HepG2 (cell line): Measurements from ENCODE around the gene CMPK1. TPM values are rescaled to one million over a fixed set of nuclear protein-coding genes. Genes with fewer than 3 reads are reported as not detected.

ENCODE experiments used
- ATAC-seq: fragments of 200-7000 bp; cut with Tn5 transposase; 3 replicates; pipeline ENCODE4 v1.9.1; 2020; ENCODE audit warnings: mild to moderate bottlenecking, moderate library complexity
- BruUV-seq: library from RNA; stranded (reverse); fragments of 400-500 nt; replicated peaks from 2 replicates; lab custom pipeline; 2021; lab: Mats Ljungman, UMichigan
- CTCF ChIA-PET: fragments of 300-600 bp; formaldehyde crosslinking; extraction: SDS; loops from one replicate; lab custom pipeline; 2021; ENCODE audit warnings: low total read pairs, inconsistent platforms, low intra/inter-chr PET ratio; lab: Yijun Ruan, JAX
- POLR2A ChIA-PET: fragments of 350-600 bp; sonication (Branson Sonifier 250); formaldehyde crosslinking; loops from one replicate; lab custom pipeline; 2020; ENCODE audit warnings: antibody characterized with exemption, inconsistent platforms; lab: Yijun Ruan, JAX
- DNase-seq: peaks from one replicate; pipeline ENCODE4 v3.0.0-alpha.2; 2015; ENCODE audit warnings: low spot score
- FAIRE-seq: peaks from 3 replicates; lab custom pipeline; 2011; peaks lifted over from hg19 to GRCh38; lab: Jason Lieb, UNC
- H2AFZ ChIP-seq: one replicate; pipeline ENCODE4 v1.6.1; 2011; ENCODE audit warnings: low read length, inconsistent platforms
- H3K27ac ChIP-seq: fragments of 300-600 bp; 3 replicates; pipeline ENCODE4 v1.8.0; 2011; ENCODE audit warnings: mixed run types, mild to moderate bottlenecking, mixed read lengths, low read length, inconsistent platforms; ENCODE audit not compliant: insufficient read depth; ENCODE audit errors: extremely low read length
- H3K27me3 ChIP-seq, 2 experiments: fragments of 200-600 bp in 1 of 2; 2 replicates in 1 of 2; 3 replicates in 1 of 2; pipeline versions ENCODE4 v1.6.0 to v1.8.0; 2011; ENCODE audit warnings: low read length in 2 of 2, mild to moderate bottlenecking in 2 of 2, moderate library complexity in 2 of 2, inconsistent platforms in 1 of 2; ENCODE audit not compliant: insufficient read depth in 2 of 2, control insufficient read depth in 1 of 2
- H3K36me3 ChIP-seq, 2 experiments: fragments of 200-600 bp in 1 of 2; replicated peaks in 1 of 2; 2 replicates in 1 of 2; 3 replicates in 1 of 2; pipeline versions ENCODE4 v1.5.1 to v1.8.0; 2011; ENCODE audit warnings: low read length in 2 of 2, inconsistent platforms in 1 of 2; ENCODE audit not compliant: insufficient read depth in 2 of 2, control insufficient read depth in 1 of 2
- H3K4me1 ChIP-seq: 2 replicates; pipeline ENCODE4 v1.5.1; 2012; ENCODE audit warnings: low read length, inconsistent platforms; ENCODE audit not compliant: insufficient read depth
- H3K4me2 ChIP-seq: 2 replicates; pipeline ENCODE4 v1.6.0; 2011; ENCODE audit warnings: low read depth, low read length, inconsistent platforms
- H3K4me3 ChIP-seq, 3 experiments: fragments of 200-600 bp in 1 of 3; sonication (generic), shearing (Covaris generic) in 1 of 3; replicated peaks in 1 of 3; 2 replicates each; pipeline ENCODE4 v1.5.1; 2011 to 2016; ENCODE audit warnings: low read length in 3 of 3, inconsistent platforms in 2 of 3, low read depth in 2 of 3, mild to moderate bottlenecking in 2 of 3, control low read depth in 1 of 3, mixed read lengths in 1 of 3; ENCODE audit not compliant: insufficient read depth in 1 of 3
- H3K79me2 ChIP-seq: one replicate; pipeline ENCODE4 v1.6.1; 2011; ENCODE audit warnings: low read length, inconsistent platforms; ENCODE audit not compliant: insufficient read depth
- H3K9ac ChIP-seq: 2 replicates; pipeline ENCODE4 v1.6.0; 2011; ENCODE audit warnings: mild to moderate bottlenecking, low read depth, low read length, inconsistent platforms; ENCODE audit not compliant: insufficient read depth
- H3K9me3 ChIP-seq: 2 replicates; pipeline ENCODE4 v1.5.1; 2012; ENCODE audit warnings: mild to moderate bottlenecking, low read length
- H4K20me1 ChIP-seq: 2 replicates; pipeline ENCODE4 v1.6.0; 2011; ENCODE audit warnings: inconsistent platforms, mild to moderate bottlenecking, low read length, moderate library complexity; ENCODE audit not compliant: insufficient read depth
- ATAD3A ChIP-seq: sonication (generic); formaldehyde crosslinking; IDR thresholded peaks from 2 replicates; pipeline ENCODE4 v1.4.0; 2020; ENCODE audit warnings: missing genetic modification reagents
- ATF7-NPFF ChIP-seq: sonication (generic); formaldehyde crosslinking; IDR thresholded peaks from 2 replicates; pipeline ENCODE4 v1.8.1; 2023; ENCODE audit warnings: mild to moderate bottlenecking, low read depth, missing genetic modification reagents, moderate library complexity
- CCDC6 ChIP-seq: sonication (generic); formaldehyde crosslinking; IDR thresholded peaks from 2 replicates; pipeline ENCODE4 v1.8.1; 2022; ENCODE audit warnings: mild to moderate bottlenecking, missing genetic modification reagents, moderate library complexity
- CEBPB ChIP-seq: IDR thresholded peaks from 2 replicates; pipeline ENCODE4 v1.6.1; 2011; ENCODE audit warnings: low read depth, low read length, improper control_type of control experiment, borderline replicate concordance
- EZH2 ChIP-seq: conservative IDR thresholded peaks from 2 replicates; pipeline ENCODE4 v1.6.1; 2012; ENCODE audit warnings: mild to moderate bottlenecking, low read depth, low read length, moderate library complexity
- GABPA ChIP-seq, 2 experiments: IDR thresholded peaks; 2 replicates each; pipeline ENCODE4 v1.6.1; 2011 to 2016; ENCODE audit warnings: low read depth in 2 of 2, low read length in 1 of 2, missing biosample characterization in 1 of 2, missing genetic modification characterization in 1 of 2
- GTF3A ChIP-seq: sonication (generic); formaldehyde crosslinking; conservative IDR thresholded peaks from 2 replicates; pipeline ENCODE4 v1.4.0; 2020; ENCODE audit warnings: mild to moderate bottlenecking, missing genetic modification reagents
- MAFF ChIP-seq: IDR thresholded peaks from 2 replicates; pipeline ENCODE4 v1.6.1; 2011; ENCODE audit warnings: low read depth, low read length, improper control_type of control experiment
- MAFK ChIP-seq, 2 experiments: IDR thresholded peaks in 1 of 2; conservative IDR thresholded peaks in 1 of 2; 2 replicates each; pipeline ENCODE4 v1.6.1; 2011; ENCODE audit warnings: improper control_type of control experiment in 2 of 2, low read length in 2 of 2
- NCOR1 ChIP-seq: fragments of 200-600 bp; sonication (generic); IDR thresholded peaks from 2 replicates; pipeline ENCODE4 v1.7.0; 2017; ENCODE audit warnings: antibody characterized with exemption, low read length, borderline replicate concordance
- POLR2AphosphoS2 ChIP-seq: IDR thresholded peaks from 2 replicates; pipeline ENCODE4 v1.6.1; 2011; ENCODE audit warnings: low read depth, low read length, improper control_type of control experiment
- TARDBP ChIP-seq: sonication (generic); formaldehyde crosslinking; IDR thresholded peaks from 2 replicates; pipeline ENCODE4 v1.8.0; 2022; ENCODE audit warnings: mild to moderate bottlenecking, missing genetic modification reagents
- ZNF75D ChIP-seq: sonication (generic); formaldehyde crosslinking; IDR thresholded peaks from 2 replicates; pipeline ENCODE4 v1.8.1; 2023; ENCODE audit warnings: missing genetic modification reagents, mild to moderate bottlenecking, borderline replicate concordance
- WGBS: methylation state at CpG from one replicate; pipeline ENCODE4 v1.1.6; 2017; ENCODE audit warnings: low lambda C conversion rate; 5-methylcytosine and 5-hydroxymethylcytosine counted together
- in situ Hi-C: cut with HindIII; loops from 2 replicates; pipeline ENCODE4 v1.10.0; 2017; ENCODE audit warnings: low pct_unique_long_range_greater_than_20kb; ENCODE audit not compliant: extremely low pct_ligation_motif_present
- intact Hi-C: fragments of 100-400 bp; cut with micrococcal nuclease; formaldehyde crosslinking; loops from one replicate; pipeline ENCODE4 v1.10.0; 2022; ENCODE audit not compliant: unreplicated experiment
- polyA plus RNA-seq, 8 experiments: library from polyadenylated mRNA; depleted of rRNA in 3 of 8; stranded (reverse) in 7 of 8; unstranded in 1 of 8; fragments of >200 nt; fragmentation: Illumina TruSeq in 4 of 8; extraction: Trizol in 4 of 8; gene quantifications; 2 replicates each; pipeline versions ENCODE4 v1.2.1 to v1.2.3, GENCODE V29; 2011 to 2016; ENCODE audit warnings: low read depth in 4 of 8, missing spikeins in 1 of 8, mixed read lengths in 1 of 8; ENCODE audit not compliant: insufficient read depth in 1 of 8
- total RNA-seq, 5 experiments: library from RNA; depleted of rRNA; stranded (reverse); fragments of >200 nt; fragmentation: Illumina TruSeq; extraction: Trizol; gene quantifications; 2 replicates each; pipeline ENCODE4 v1.2.3, GENCODE V29; 2016; ENCODE audit warnings: low read depth in 1 of 5
- TF ChIP-seq, protein P1 (sequence below): sonication (generic); formaldehyde crosslinking; IDR thresholded peaks from 2 replicates; pipeline ENCODE4 v1.5.0; 2020; ENCODE audit warnings: mild to moderate bottlenecking, missing genetic modification reagents, borderline replicate concordance

The CMPK1 gene
- total and polyA plus RNA-seq, 2 of the 13 experiments (the other 11 are each of a cell fraction or from before 2014, with no cell fraction given) = 38.3 to 92.0 TPM

- Histone ChIP-seq H3K27me3 (no peaks in the 10 kb centered on the region; a peak in 1 of 5 replicates), H3K36me3 (no peaks in the 10 kb centered on the region), H4K20me1 (no peaks in the 10 kb centered on the region), H3K4me3 (no peak overlapping the region), H3K9ac (no peak overlapping the region), H3K4me2 (no peak overlapping the region), H3K4me1 (no peaks in the 10 kb centered on the region), H3K9me3 (no peaks in the 10 kb centered on the region), H3K79me2 (no peaks in the 10 kb centered on the region), H2AFZ (no peak overlapping the region), H3K27ac (no peak overlapping the region)
- DNase-seq (no peak), FAIRE-seq (no peak), ATAC-seq (no peak)
- 74% methylated on average over 4 of the region's 4 CpGs for WGBS
- ChIA-PET CTCF (no interaction called here), POLR2A (no interaction called here)
- intact Hi-C loops (loop anchor here (5.0 kb wide), 1 partner anchor 228 kb away; the partner anchor contains the start of gene PDZK1IP1), in situ Hi-C loops (loop anchor here (5.0 kb wide), 1 partner anchor 33 kb away; no protein-coding TSS in a partner anchor)
- BruUV-seq = no TSS peak
- TF ChIP-seq GTF3A (CRISPR knock-in tag) (no peak), CCDC6 (CRISPR knock-in tag) (no peak), ATAD3A (no peak), NCOR1 (no peak), EZH2 (no peak), ZNF75D (CRISPR knock-in tag) (no peak), POLR2AphosphoS2 (no peak), ATF7-NPFF (CRISPR knock-in tag) (no peak), CEBPB (no peak)
These were observed 87.0 kb downstream of the CMPK1 start for GRCh38 chr1:47420547-47420946.

GRCh38 chr1:47423872-47424271 lies 90.3 kb downstream of the CMPK1 start:
- no TSS peak for BruUV-seq
- H3K79me2 ChIP-seq = no peaks in the 10 kb centered on the region
- H3K4me1 ChIP-seq = no peaks in the 10 kb centered on the region
- H4K20me1 ChIP-seq = no peaks in the 10 kb centered on the region
- no peak overlapping the region for H2AFZ ChIP-seq
- DNase-seq = no peak
- no peak overlapping the region for H3K9ac ChIP-seq
- H3K36me3 ChIP-seq = no peaks in the 10 kb centered on the region
- POLR2A ChIA-PET = no interaction called here
- no peak overlapping the region for H3K27ac ChIP-seq
- in situ Hi-C loops = loop anchor here (5.0 kb wide), 1 partner anchor 37 kb away; no protein-coding TSS in a partner anchor
- H3K4me2 ChIP-seq = no peak overlapping the region
- no peaks in the 10 kb centered on the region for H3K9me3 ChIP-seq
- ATAC-seq = no peak
- FAIRE-seq = no peak
- intact Hi-C loops = loop anchor here (1.0 to 5.0 kb wide), 4 partner anchors 36 to 245 kb away; partner anchors contain the start of gene PDZK1IP1
- no peaks in the 10 kb centered on the region; a peak in 1 of 5 replicates for H3K27me3 ChIP-seq
- 21% methylated on average over 2 of the region's 2 CpGs for WGBS
- H3K4me3 ChIP-seq = no peak overlapping the region
- TF ChIP-seq MAFK (conservative IDR thresholded peaks at IDR 0.05 in 1 of 2, IDR thresholded peaks at IDR 0.05 in 1 of 2; ENCODE audit: low read length in 2 of 2) = peak in 1 of 2 experiments; percentile 70; a peak in 2 of 4 replicates
- peak; percentile 45; the same call in 1 of the 2 replicates for TF ChIP-seq MAFF
- no peak for TF ChIP-seq TARDBP
- TF ChIP-seq, protein P1, sequence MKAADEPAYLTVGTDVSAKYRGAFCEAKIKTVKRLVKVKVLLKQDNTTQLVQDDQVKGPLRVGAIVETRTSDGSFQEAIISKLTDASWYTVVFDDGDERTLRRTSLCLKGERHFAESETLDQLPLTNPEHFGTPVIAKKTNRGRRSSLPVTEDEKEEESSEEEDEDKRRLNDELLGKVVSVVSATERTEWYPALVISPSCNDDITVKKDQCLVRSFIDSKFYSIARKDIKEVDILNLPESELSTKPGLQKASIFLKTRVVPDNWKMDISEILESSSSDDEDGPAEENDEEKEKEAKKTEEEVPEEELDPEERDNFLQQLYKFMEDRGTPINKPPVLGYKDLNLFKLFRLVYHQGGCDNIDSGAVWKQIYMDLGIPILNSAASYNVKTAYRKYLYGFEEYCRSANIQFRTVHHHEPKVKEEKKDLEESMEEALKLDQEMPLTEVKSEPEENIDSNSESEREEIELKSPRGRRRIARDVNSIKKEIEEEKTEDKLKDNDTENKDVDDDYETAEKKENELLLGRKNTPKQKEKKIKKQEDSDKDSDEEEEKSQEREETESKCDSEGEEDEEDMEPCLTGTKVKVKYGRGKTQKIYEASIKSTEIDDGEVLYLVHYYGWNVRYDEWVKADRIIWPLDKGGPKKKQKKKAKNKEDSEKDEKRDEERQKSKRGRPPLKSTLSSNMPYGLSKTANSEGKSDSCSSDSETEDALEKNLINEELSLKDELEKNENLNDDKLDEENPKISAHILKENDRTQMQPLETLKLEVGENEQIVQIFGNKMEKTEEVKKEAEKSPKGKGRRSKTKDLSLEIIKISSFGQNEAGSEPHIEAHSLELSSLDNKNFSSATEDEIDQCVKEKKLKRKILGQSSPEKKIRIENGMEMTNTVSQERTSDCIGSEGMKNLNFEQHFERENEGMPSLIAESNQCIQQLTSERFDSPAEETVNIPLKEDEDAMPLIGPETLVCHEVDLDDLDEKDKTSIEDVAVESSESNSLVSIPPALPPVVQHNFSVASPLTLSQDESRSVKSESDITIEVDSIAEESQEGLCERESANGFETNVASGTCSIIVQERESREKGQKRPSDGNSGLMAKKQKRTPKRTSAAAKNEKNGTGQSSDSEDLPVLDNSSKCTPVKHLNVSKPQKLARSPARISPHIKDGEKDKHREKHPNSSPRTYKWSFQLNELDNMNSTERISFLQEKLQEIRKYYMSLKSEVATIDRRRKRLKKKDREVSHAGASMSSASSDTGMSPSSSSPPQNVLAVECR (CRISPR knock-in tag) = no peak
- TF ChIP-seq GABPA (IDR thresholded peaks at IDR 0.05; ENCODE audit: low read depth, low read length) = no peak
- TF ChIP-seq GABPA (CRISPR knock-in tag; IDR thresholded peaks at IDR 0.05; ENCODE audit: low read depth) = no peak
- CTCF ChIA-PET = interaction anchor here (2.0 kb wide), 1 partner anchor 35 kb away, joined by 13 read pairs; no protein-coding TSS in a partner anchor
